GM18858 (cell line): ENCODE measurements around the gene PPP1R15A.
"Not testable (repeated sequence)": the region's sequence is repeated elsewhere in the genome, so short reads cannot be mapped to it uniquely, and the experiment has no call there.

Source experiments
- ATAC-seq: cut with Tn5 transposase; IDR thresholded peaks from one replicate; pipeline ENCODE4 v1.9.1; 2021; ENCODE audit not compliant: unreplicated experiment

The PPP1R15A gene

DNA sequence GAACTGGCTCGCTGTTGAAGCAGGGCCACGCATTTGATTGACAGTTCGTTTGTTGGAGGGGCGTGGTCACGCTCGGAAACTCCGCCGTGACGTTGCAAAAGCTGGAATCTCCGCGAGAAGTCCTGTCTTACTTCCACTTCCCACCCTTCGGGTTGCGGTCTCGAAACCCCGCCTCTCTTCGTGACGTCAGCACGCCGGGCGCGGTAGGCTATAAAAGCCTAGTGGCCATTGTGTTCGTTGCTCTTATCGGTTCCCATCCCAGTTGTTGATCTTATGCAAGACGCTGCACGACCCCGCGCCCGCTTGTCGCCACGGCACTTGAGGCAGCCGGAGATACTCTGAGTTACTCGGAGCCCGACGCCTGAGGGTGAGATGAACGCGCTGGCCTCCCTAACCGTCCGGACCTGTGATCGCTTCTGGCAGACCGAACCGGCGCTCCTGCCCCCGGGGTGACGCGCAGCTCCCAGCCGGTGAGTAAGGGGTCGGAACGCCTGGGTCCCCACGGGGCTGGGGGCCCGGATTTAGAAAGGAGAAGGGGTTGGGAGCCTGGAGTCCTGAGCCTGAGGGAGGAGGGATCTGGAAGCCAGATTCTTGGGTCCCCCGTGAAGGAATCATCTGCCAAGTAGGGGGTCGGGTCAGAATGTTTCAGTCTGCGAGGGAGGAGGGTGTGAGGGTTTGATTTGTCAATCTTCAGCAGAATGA lies at the start of gene PPP1R15A:
Gene PPP1R15A, plus strand, starts transcription at position 240 of the 702 bp plus-strand sequence. CDS start 813 bp downstream, outside the sequence.
- ATAC-seq = no peak

- no peak for ATAC-seq
Measured at GRCh38 chr19:48822514-48822913, 49.7 kb upstream of the PPP1R15A start.

GRCh38 chr19:48826606-48827020 lies 45.6 kb upstream of the PPP1R15A start:
- ATAC-seq = no peak

- ATAC-seq = no peak
Measured at GRCh38 chr19:48830088-48830487, 42.1 kb upstream of the PPP1R15A start.

DNA sequence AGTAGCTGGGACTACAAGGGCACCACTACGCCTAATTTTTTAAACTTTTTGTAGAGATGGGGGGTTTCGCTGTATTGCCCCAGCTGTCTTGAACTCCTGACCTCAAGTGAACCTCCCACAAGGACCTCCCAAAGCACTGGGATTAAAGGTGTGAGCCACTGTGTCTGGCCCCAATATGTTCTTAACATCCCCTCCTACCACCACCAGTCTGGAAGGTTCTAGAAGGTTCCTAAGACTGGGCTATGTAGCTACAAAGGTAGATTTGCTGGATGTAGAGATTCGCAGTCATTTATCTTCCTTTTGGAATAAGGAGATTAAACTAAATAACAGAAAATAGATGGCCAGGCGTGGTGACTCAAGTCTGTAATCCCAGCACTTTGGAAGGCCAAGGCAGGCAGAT lies 41.3 kb upstream of the PPP1R15A start:
- ATAC-seq = no peak

DNA sequence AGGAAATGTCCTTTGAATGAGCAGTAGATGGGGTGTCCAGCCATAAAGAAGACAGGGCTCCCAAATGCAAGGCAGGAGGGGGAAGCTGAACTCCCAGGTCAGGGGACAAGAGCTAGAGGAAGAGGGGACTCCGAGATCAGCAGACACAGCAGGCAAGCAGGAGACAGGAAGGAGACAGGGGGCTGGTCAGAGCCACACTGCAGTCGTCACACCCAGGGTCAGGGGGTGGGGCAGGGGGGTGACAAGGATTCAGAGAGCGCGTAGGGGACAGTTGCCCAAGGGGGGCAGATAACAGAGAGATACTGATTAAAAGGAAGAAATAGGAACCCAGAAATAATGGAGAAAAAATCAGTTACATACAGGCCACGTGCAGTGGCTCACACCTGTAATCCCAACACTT lies 39.2 kb upstream of the PPP1R15A start:
- ATAC-seq = no peak

DNA sequence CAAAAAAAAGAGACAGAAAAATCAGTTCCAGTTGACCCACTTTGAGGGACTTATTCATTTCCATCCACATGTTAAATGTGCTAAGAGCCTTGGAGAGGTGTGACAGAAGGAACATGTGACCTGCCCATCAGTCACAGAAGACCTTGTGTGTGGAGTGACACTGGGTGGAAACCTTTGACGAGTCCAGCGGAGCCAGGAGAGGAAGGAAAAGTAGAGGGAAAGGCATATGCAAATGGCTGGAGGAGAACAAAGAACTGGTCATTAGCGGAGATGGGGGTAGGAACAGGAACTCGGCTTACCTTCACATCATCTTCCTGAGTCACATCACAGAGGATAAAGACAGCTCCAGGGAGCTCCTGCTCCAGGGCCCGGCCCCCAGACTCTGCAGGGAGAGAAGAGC lies 38.2 kb upstream of the PPP1R15A start:
- ATAC-seq = no peak

GRCh38 chr19:48835734-48836088 lies 36.5 kb upstream of the PPP1R15A start:
- no peak for ATAC-seq

DNA sequence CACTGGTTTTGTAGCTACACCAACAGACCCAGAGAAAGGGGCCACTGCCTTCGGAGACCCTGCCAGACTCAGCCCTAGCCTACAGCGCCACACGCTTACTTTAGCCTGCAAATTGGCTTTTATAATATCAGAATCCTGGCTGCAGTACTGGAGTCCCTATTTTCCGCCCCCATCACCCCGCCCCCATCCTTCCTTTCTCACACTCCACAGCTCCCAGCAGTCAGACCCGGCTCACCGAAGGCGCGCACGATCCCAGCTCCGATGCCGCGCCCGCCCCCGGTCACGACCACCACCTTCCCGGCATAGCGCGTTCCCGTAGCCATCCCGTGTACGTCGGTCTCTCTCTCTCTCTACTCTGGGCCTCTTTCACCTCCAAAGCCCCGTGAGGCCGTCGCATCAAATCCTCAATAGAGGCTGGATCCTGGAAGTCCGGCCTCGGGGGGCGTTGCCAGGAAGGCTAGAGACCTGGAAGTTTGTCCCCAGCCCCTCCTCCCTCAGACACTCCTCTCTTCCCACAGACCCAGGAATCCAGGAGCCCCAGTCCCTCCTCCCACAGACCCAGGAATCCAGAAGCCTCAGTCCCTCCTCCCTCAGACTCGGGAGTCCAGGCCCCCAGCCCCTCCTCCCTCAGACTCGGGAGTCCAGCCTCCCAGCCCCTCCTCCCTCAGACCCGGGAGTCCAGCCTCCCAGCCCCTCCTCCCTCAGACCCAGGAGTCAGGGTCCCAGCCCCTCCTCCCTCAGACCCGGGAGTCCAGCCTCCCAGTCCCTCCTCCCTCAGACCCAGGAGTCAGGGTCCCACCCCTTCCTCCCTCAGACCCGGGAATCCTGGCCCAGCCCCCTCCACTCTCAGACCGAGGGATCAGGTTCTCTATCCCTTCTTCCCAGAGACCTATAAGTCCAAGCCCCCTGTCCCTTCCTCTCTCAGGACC lies 35.9 kb upstream of the PPP1R15A start, which contains the start of gene HSD17B14:
Gene HSD17B14, minus strand, starts transcription at position 403 of the 929 bp plus-strand sequence. Its CDS starts 80 bp downstream, at position 323.
- ATAC-seq = no peak

DNA sequence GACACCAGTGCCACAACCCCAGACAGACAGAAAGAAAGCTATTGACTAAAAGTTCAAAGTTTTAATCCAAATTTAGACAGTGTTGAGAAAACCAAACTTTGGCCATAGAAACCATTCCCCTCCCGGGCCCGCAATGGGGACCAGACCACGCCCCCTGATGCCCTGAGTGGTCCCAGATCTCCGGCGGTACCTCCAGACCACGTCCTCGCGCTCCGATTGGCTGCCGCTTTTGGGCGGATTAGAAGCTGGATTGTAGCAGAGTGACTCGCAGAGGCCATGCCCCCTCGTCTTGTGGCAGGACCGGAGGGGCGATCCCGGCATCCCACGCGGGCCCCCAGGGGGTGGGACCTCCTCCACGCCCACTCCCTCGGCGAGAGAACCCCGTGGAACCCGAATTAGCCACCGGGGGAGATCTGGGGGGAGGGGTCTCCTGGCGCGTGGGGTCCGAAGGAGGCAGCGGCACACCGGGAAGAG lies 35.1 kb upstream of the PPP1R15A start:
- no peak for ATAC-seq

GRCh38 chr19:48837687-48838086 lies 34.5 kb upstream of the PPP1R15A start:
- ATAC-seq = no peak

DNA sequence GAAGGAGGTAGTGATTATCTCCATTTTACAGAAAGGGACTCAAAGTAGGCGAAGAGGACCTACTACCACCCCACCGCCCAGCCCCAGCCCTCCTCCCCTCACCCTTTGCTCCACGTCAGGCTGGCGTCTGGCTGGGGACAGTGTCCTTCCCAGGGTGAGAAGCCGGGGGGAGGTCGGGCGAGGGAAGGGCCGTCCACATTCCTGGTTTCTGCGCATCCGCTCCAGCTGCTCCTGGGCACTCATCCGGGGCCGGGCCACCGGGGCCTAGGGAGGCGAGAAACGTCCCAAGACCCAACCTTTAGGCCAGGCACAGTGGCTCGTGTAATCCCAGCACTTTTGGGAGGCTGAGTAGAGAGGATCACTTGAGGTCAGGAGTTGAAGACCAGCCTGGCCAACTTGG lies 31.2 kb upstream of the PPP1R15A start:
- ATAC-seq = no peak

DNA sequence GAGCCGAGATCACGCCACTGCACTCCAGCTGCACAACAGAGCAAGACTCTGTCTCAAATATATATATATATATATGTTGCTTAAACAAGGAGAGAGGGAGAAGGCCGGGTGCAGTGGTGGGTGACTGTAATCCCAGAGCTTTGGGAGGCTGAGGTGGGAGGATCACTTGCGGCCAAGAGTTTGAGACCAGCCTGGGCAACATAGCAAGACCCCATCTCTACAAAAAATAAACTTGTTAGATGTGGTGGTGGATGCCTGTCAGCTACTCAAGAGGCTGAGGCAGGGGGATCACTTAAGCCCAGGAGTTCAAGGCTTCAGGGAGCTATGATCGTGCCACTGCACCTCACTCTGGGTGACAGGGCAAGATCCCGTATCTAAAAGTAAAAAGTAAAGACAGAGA lies 30.6 kb upstream of the PPP1R15A start:
- no peak for ATAC-seq

GRCh38 chr19:48842789-48843162 lies 29.4 kb upstream of the PPP1R15A start:
- ATAC-seq = no peak

GRCh38 chr19:48844472-48844871 lies 27.7 kb upstream of the PPP1R15A start:
- ATAC-seq = no peak

DNA sequence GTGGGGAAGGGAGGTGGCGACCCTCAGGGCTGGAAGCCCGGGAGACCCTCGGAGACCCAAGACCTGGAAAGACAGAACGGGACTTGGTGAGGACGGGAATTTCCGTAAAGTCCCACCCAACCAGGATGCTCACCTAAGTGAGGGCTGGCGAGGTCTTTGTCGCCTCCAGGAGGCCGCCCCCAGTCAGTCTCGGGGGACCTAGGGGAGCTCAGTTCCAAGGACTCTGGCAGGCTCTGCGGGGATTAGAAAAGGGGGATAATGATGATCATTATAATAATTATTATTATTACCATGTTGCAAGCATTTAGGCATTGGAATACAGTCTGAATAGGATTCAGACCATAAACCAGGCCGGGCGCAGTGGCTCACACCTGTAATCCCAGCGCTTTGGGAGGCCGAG lies 26.8 kb upstream of the PPP1R15A start:
- ATAC-seq = no peak

- not testable (repeated sequence) for ATAC-seq
Measured at GRCh38 chr19:48846659-48847058, 25.6 kb upstream of the PPP1R15A start.

DNA sequence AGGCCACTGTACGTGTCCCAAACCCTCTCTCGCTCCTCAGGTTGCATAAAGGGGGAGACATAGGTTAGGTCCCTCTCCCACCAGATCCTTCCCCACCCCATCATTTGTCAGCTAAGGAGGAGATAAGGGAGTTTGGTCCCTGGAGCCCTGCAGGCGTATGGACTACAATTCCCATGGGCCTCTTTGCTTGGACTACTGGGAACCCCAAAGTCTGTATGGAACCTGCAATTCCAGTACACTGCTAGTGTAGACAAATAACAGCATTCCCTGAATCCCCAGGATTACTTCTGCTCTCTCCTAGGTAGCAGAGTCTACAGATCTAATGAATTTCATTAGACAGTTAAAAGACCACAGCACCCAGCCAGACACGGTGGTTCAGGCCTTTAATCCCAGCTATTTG lies 19.9 kb upstream of the PPP1R15A start:
- ATAC-seq = no peak

GRCh38 chr19:48853483-48853882 lies 18.7 kb upstream of the PPP1R15A start:
- ATAC-seq = no peak

DNA sequence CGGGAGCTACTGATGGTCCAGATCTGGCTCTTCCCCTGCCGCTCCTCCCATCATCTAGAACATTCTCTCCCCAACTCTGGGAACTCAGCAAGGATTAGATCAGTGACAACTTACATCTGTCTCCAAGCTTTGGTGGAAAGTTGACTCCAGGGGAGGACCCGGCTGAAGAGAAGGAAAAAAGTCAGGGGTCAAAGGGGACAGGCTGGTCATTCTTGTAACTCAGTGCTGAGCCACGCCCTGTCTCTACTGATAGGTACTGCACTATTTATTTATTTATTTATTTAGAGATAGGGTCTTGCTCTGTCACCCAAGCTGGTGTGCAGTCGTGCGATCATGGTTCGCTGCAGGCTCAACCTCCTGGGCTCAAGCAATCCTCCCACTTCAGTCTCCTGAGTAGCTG lies 18.1 kb upstream of the PPP1R15A start:
- no peak for ATAC-seq

- ATAC-seq = no peak
Measured at GRCh38 chr19:48856921-48857320, 15.3 kb upstream of the PPP1R15A start.
